CD4-positive, alpha-beta T cell treated with Interleukin-10 for 1 hour (primary cell): ENCODE data around the gene SNX3.
"Not testable (repeated sequence)": the region's sequence is repeated elsewhere in the genome, so short reads cannot be mapped to it uniquely, and the experiment has no call there.

Experiments used
- DNase-seq: peaks from one replicate; pipeline ENCODE4 v3.0.0-alpha.2; 2020

The SNX3 gene

GRCh38 chr6:108260809-108261569 lies at the start of gene SNX3:
TSS of gene SNX3 (minus strand) at chr6:108261040. CDS start at chr6:108260921, 119 bp downstream.
- DNase-seq: peak; percentile 91

DNA sequence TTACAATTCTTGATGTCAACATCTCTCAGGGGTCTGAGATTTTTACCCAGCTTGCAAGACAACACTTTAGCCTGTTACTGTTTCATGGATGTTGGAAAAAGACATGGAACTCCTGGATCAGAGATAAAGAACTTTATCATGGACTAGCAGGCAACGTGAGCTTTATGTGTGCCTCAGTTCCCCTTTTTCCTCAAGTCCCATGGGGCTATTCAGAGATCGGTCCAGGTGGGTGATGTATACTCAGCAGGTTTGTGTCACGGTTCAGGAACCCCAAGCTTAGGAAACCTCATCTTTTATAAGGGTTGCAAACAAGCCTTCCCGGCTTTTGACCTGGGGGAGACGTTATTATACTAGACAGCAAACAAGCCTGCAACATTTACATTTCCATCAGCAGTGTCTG lies 49.0 kb upstream of the SNX3 start:
- DNase-seq: no peak

DNA sequence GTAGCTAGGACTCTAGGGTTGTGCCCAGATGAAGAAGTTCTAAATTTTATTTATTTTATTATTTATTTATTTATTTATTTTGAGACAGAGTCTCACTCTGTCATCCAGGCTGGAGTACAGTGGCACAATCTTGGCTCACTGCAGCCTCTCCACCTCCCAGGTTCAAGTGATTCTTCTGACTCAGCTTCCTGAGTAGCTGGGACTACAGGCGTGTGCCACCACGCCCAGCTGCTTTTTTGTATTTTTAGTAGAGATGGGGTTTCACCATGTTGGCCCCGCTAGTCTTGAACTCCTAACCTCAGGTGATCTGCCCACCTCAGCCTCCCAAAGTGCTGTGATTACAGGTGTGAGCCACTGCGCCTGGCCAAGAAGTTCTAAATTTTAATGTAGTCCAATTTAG lies 47.8 kb upstream of the SNX3 start:
- DNase-seq: not testable (repeated sequence)

DNA sequence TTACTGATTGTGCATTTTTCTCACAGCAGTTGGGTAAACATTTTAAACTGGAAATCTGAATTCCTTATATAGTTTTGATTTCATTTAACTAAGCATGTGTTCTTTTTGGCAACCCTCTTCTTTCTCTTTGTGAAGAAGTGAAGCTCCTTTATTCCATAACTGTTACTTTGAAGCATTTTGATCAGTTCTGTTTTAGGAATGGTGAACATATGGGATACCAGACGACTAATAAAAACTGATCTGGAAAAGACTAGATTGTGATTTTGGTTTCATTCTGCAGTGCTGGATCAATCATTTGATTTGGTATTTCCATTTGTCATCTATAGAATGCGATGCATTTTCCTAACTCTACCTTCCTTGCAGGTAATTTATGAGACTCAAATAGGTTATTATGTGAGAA lies 43.8 kb upstream of the SNX3 start:
- no peak for DNase-seq

GRCh38 chr6:108302386-108302785 lies 41.5 kb upstream of the SNX3 start:
- no peak for DNase-seq

DNA sequence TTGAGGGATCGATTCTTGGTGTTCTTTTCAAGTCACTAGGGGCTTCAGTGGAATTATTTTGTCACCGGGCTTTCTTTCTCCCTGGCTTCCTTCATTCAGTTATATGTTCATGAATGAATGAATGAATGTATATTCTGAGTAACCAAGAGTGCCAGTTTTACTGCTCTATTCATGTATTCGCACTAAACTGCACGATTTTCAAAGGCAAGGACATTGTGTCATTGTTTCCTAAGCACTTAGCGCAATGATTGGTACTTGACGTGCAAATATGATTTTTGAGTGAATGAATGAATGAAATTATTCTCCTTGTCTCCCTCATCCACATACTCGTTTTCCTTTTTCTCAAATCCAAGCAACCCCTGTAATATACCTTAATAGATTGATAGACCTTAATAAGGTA lies 34.8 kb upstream of the SNX3 start:
- no peak for DNase-seq

- DNase-seq: peak; percentile 87
Observed at GRCh38 chr6:108294727-108295625, 34.1 kb upstream of the SNX3 start, which contains the start of gene AFG1L. TSS of gene AFG1L (plus strand) at chr6:108295054. CDS start at chr6:108295080, 26 bp downstream.

- DNase-seq: no peak
Observed at GRCh38 chr6:108294297-108294726, 33.5 kb upstream of the SNX3 start.

DNA sequence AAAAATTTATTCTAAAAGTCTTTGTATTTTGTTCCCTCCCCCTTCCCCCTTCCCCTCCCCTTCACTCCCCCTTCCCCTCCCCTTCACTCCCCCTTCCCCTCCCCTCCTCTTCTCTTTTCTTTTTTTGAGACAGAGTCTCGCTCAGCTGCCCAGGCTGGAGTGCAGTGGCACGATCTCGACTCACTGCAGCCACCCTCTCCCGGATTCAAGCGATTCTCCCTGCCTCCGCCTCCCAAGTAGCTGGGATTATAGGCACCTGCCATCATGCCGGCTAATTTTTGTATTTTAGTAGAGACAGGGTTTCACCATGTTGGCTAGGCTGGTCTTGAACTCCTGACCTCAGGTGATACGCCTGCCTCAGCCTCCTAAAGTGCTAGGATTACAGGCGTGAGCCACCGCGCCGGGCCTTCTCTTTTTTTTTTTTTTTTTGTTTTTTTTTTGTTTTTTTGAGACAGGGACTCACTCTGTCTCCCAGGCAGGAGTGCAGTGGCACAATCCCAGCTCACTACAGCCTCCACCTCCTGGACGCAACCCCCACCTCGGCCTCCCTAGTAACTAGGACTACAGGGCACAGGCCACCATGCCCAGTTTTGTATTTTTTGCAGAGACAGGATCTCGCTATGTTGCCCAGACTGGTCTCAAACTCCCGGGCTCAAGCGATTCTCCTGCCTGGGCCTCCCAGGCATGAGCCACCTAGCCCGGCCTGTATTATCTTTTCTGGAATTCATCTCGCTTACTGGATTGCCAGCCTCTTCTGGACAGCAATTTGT lies 32.9 kb upstream of the SNX3 start:
- DNase-seq: no peak

GRCh38 chr6:108292561-108292960 lies 31.7 kb upstream of the SNX3 start:
- not testable (repeated sequence) for DNase-seq

- no peak for DNase-seq
Observed at GRCh38 chr6:108291091-108291490, 30.3 kb upstream of the SNX3 start.

DNA sequence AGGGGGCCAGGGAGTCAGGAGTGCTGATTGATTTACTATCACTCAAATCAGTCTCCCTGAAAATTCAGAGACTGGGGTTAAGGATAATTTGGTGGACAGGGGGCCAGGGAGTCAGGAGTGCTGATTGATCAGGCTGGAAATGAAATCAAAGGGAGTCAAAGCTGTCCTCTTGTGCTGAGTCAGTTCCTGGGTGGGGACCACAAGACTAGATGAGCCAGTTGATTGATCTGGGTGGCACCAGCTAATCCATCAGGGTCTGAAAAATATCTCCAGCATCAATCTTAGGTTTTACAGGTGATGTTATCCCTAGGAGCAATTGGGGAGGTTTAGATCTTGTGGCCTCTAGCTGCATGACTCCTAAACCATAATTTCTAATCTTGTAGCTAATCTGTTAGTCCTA lies 27.9 kb upstream of the SNX3 start:
- DNase-seq: no peak

DNA sequence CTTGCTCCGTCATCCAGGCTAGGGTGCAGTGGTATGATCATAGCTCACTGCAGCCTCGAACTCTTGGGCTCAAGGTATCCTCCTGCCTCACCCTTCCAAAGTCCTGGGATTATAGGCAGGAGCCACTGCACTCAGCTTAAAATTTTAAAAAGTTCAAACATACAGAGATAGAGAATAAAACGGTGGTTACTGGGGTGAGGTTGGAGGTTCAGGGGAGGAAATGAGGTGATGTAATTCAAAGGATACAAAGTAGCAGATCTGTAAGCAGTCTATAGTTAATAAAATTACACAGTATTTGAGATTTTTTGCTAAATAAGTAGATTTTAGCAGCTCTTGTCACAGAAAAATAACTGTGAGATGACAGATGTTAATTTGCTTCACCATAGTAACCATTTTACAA lies 26.5 kb upstream of the SNX3 start:
- no peak for DNase-seq

DNA sequence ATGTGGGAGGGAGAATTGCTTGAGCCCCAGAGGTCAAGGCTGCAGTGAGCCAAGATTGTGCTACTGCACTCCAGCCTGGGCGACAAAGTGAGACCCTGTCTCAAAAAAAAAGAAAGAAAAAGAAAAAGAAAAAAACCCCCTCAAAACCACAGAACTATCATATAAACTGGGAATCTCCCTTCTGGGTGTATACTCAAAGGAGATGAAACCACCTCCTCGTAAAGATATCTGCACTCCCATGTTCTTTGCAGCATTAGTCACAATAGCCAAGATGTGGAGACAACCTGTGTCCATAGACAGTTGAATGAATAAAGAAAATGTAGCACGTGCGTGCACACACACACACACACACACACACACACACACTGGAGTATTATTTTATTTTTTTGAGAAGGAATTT lies 25.5 kb upstream of the SNX3 start:
- DNase-seq: no peak

DNA sequence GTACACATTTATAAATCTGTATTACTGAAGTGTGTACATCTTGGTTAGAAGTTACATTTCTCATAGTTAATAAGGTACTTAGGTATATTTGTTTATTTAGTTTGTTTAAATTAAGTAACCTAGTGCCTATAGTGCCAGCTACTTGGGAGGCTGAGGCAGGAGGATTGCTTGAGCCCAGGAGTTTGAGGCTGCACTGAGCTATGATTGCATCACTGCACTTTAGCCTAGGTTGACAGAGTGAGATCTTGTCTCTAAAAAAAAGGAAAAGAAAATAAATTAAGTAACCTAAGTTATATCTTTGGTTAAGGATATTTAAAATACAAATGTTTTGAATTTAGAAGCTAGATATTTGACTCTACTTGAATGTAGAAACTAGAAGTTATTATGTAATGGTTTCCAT lies 24.5 kb upstream of the SNX3 start:
- no peak for DNase-seq

GRCh38 chr6:108277831-108278230 lies 17.0 kb upstream of the SNX3 start:
- DNase-seq: no peak

DNA sequence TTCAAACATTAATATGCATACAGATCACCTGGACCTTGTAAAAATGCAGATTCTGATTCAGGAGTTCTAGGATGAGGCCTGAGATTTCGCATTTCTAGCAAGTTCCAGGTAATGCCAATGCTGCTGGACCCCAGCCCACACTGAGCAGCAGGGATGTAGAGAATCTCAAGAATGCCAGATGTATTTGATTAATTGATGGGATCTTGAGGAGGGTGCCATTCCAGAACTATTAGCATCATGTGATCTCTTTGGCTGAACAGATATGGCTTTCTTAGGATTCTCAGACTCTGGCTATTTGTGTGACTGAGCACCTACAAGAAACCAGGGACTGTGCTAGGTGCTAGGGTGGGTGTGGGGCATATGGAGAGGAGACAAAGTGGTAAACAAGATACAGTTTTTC lies 16.5 kb upstream of the SNX3 start:
- no peak for DNase-seq

DNA sequence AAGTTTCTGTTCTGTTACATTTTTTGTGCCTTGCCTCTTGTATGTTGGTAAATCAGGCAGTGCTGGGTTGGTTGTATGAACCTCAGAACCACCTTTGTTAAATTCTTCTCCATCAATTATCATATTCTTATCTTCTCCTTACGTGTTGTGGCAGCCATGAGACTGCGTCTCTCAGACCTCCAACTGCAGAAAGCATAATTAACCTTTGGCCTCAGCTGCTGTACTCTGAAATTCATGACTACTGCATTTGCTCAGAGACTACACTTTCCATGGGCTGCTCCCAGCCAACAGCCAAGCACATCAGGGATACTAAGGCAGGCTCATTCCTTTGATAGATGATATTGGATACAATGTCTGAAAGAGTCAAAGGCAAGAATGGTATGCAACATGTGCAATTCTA lies 15.1 kb upstream of the SNX3 start:
- no peak for DNase-seq

GRCh38 chr6:108274546-108274945 lies 13.7 kb upstream of the SNX3 start:
- DNase-seq: no peak

DNA sequence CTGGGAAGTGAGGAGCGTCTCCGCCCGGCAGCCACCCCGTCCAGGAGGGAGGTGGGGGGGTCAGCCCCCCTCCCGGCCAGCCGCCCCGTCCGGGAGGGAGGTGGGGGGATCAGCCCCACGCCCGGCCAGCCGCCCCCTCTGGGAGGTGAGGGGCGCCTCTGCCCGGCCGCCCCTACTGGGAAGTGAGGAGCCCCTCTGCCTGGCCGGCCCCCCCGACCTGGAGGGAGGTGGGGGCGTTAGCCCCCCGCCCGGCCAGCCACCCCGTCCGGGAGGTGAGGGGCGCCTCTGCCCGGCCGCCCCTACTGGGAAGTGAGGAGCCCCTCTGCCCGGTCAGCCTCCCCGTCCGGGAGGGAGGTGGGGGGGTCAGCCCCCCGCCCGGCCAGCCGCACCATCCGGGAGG lies 9.1 kb upstream of the SNX3 start:
- DNase-seq: not testable (repeated sequence)

DNA sequence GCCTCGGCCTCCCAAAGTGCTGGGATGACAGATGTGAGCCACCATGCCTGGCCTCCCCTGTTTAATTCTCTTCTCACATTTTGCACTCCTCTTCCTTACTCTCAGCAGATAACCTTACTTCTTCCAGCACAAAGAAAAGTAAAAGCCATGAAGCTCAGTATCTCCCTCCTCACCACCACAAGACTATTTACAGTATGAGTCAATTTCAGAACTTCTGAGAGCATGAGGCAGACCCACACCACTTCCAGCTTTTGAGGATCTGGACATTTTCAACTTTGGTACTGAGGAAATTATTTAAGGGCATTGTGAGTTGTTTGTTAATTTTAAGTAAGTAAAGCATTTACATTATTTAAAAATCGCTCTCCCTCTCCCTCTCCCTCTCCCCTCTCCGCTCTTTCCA lies 8.0 kb upstream of the SNX3 start:
- DNase-seq: no peak

GRCh38 chr6:108263371-108263770 lies 2.5 kb upstream of the SNX3 start:
- DNase-seq: no peak

GRCh38 chr6:108260126-108260808 lies 573 bp downstream of the SNX3 start:
- peak; percentile 28 for DNase-seq
